ENCODE measurements around the gene PSMD2.

PSMD2 gene

DNA sequence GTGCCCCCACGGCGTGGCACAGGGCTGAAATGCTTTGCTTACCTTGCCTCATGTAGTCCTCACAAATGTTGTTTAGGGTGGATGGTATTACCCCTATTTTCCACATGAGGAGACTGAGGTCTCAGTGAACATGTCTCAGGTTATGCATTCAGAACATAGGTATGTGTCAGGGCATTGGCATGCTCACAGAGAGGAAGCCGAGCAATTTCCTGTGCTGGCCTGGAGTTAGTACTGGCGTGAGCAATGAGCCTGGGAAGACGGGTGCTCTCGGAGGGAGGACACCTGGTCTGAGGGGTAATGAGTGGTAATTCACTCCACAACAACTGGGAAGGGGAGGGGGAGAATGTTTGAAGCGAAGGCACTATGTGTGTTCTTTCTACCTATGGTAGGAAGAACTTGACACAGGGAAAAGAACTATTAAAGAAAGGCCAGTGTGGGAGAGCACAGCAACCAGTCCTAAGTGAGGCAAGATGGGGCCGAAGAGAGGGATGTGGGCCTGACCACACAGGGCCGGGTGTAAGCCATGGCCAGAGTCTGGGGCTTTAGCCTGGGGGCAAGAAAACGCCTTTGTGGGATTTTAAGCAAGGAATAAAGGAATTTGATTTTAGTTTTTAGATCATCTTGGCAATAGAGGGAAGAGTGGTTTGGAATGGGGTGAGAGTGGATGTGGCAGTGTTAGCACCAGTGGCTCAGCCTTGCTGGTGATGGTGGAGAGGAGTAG, 33.5 kb downstream of the PSMD2 start:
- no peaks in the 10 kb centered on the region for H3K27me3 ChIP-seq (replicated peaks; ENCODE audit: insufficient read depth, low read length)
- H3K9me2 ChIP-seq (replicated peaks; ENCODE audit: insufficient read depth, low read length) = no peaks in the 10 kb centered on the region
- DNase-seq = no peak
- H3K27ac ChIP-seq (ENCODE audit: low read length) = no peak overlapping the region
- no peak for TF ChIP-seq EZH2phosphoT487 (IDR thresholded peaks at IDR 0.05; ENCODE audit: low read length)
- TF ChIP-seq, protein P1, sequence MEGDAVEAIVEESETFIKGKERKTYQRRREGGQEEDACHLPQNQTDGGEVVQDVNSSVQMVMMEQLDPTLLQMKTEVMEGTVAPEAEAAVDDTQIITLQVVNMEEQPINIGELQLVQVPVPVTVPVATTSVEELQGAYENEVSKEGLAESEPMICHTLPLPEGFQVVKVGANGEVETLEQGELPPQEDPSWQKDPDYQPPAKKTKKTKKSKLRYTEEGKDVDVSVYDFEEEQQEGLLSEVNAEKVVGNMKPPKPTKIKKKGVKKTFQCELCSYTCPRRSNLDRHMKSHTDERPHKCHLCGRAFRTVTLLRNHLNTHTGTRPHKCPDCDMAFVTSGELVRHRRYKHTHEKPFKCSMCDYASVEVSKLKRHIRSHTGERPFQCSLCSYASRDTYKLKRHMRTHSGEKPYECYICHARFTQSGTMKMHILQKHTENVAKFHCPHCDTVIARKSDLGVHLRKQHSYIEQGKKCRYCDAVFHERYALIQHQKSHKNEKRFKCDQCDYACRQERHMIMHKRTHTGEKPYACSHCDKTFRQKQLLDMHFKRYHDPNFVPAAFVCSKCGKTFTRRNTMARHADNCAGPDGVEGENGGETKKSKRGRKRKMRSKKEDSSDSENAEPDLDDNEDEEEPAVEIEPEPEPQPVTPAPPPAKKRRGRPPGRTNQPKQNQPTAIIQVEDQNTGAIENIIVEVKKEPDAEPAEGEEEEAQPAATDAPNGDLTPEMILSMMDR (IDR thresholded peaks at IDR 0.05; ENCODE audit: low read length) = no peak
- no peak for TF ChIP-seq EZH2 (optimal IDR thresholded peaks at IDR 0.05; ENCODE audit: low read depth, low read length)
- H3K9ac ChIP-seq (ENCODE audit: low read length) = no peak overlapping the region
- peaks cover 31% of the 10 kb centered on the region for H3K36me3 ChIP-seq (replicated peaks; ENCODE audit: insufficient read depth, low read length)
- H3K4me3 ChIP-seq (ENCODE audit: low read length) = no peak overlapping the region
- H3K4me2 ChIP-seq (ENCODE audit: low read depth, low read length) = no peak overlapping the region
- peaks cover 48% of the 10 kb centered on the region for H3K79me2 ChIP-seq (ENCODE audit: low read length)
- H4K20me1 ChIP-seq (ENCODE audit: insufficient read depth, low read length) = peaks cover 35% of the 10 kb centered on the region
- H2AFZ ChIP-seq (ENCODE audit: low read length) = no peak overlapping the region
- peaks cover 53% of the 10 kb centered on the region for H3F3A ChIP-seq (ENCODE audit: insufficient read depth, low read length)
- H3K4me1 ChIP-seq (ENCODE audit: low read length) = 0 out of 2 replicates have a peak, but pooled peaks cover 4% of the 10 kb centered on the region
- H3K9me3 ChIP-seq (replicated peaks; ENCODE audit: insufficient read depth, low read length) = no peaks in the 10 kb centered on the region

DNA sequence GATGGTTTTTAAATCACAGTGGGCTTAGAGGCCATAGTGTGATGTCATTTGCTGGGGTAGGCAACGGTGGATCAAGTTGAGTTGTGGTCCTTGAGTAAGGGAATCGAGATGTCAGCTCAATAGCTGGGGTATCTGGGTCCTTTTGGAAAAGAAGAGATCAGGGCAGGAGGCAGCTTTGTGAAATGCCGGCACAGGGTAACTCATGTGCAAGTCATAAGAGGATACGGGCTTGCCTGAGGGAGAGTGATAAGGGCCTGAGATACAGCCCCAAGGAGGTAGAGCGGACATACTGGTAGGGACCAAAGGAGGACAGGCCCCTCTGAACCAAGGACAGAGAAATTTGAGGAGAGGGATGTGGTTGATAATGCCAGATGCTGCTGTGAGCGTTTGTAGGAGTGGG, 34.1 kb downstream of the PSMD2 start:
- Histone ChIP-seq H3K27me3 (replicated peaks; ENCODE audit: insufficient read depth, low read length) (no peaks in the 10 kb centered on the region), H4K20me1 (ENCODE audit: insufficient read depth, low read length) (peaks cover 35% of the 10 kb centered on the region), H3K4me2 (ENCODE audit: low read depth, low read length) (no peak overlapping the region), H3K9ac (ENCODE audit: low read length) (no peak overlapping the region), H3K4me1 (ENCODE audit: low read length) (0 out of 2 replicates have a peak, but pooled peaks cover 4% of the 10 kb centered on the region), H3K4me3 (ENCODE audit: low read length) (no peak overlapping the region), H3K79me2 (ENCODE audit: low read length) (peaks cover 43% of the 10 kb centered on the region), H3K36me3 (replicated peaks; ENCODE audit: insufficient read depth, low read length) (peaks cover 28% of the 10 kb centered on the region), H3K9me3 (replicated peaks; ENCODE audit: insufficient read depth, low read length) (no peaks in the 10 kb centered on the region), H2AFZ (ENCODE audit: low read length) (no peak overlapping the region), H3F3A (ENCODE audit: insufficient read depth, low read length) (peaks cover 53% of the 10 kb centered on the region), H3K9me2 (replicated peaks; ENCODE audit: insufficient read depth, low read length) (no peaks in the 10 kb centered on the region), H3K27ac (ENCODE audit: low read length) (no peak overlapping the region)
- DNase-seq = no peak
- TF ChIP-seq, protein P1 (IDR thresholded peaks at IDR 0.05; ENCODE audit: low read length) = no peak
- TF ChIP-seq EZH2phosphoT487 (IDR thresholded peaks at IDR 0.05; ENCODE audit: low read length) (no peak), EZH2 (optimal IDR thresholded peaks at IDR 0.05; ENCODE audit: low read depth, low read length) (no peak)

DNA sequence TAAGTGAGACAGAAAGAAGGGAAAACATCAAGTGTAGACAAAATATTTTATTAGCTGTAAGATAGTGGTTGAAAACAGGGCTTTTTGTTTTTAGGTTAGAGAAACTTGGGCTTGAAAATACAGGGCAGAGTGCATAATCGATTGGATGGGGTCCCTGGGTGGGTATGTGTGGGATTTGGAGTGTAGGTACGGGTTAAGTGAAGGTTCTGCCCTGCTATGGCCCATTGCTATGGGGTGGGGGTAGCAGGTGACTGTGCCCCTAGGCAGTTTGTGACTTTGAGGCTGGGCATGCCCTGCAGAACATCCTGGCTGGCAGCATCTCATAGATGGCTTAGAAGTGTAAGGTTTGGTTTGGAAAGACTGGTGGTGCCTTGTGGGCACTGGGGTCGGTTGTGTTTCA, 34.7 kb downstream of the PSMD2 start:
- Histone ChIP-seq H3K4me2 (ENCODE audit: low read depth, low read length) (no peak overlapping the region), H3K36me3 (replicated peaks; ENCODE audit: insufficient read depth, low read length) (peaks cover 23% of the 10 kb centered on the region), H3K4me3 (ENCODE audit: low read length) (no peak overlapping the region), H3K4me1 (ENCODE audit: low read length) (0 out of 2 replicates have a peak, but pooled peaks cover 4% of the 10 kb centered on the region), H3K9me3 (replicated peaks; ENCODE audit: insufficient read depth, low read length) (no peaks in the 10 kb centered on the region), H3K27me3 (replicated peaks; ENCODE audit: insufficient read depth, low read length) (no peaks in the 10 kb centered on the region), H3K9me2 (replicated peaks; ENCODE audit: insufficient read depth, low read length) (no peaks in the 10 kb centered on the region), H4K20me1 (ENCODE audit: insufficient read depth, low read length) (peaks cover 35% of the 10 kb centered on the region), H3K27ac (ENCODE audit: low read length) (no peak overlapping the region), H3F3A (ENCODE audit: insufficient read depth, low read length) (peaks cover 51% of the 10 kb centered on the region), H2AFZ (ENCODE audit: low read length) (no peak overlapping the region), H3K9ac (ENCODE audit: low read length) (no peak overlapping the region), H3K79me2 (ENCODE audit: low read length) (peaks cover 38% of the 10 kb centered on the region)
- no peak for TF ChIP-seq EZH2 (optimal IDR thresholded peaks at IDR 0.05; ENCODE audit: low read depth, low read length)
- TF ChIP-seq, protein P1 (IDR thresholded peaks at IDR 0.05; ENCODE audit: low read length) = no peak
- TF ChIP-seq EZH2phosphoT487 (IDR thresholded peaks at IDR 0.05; ENCODE audit: low read length) = no peak
- no peak for DNase-seq
